Peyer's patch (tissue), 4 donors: ENCODE data around the gene DFFA. TPM values are rescaled to one million over a fixed set of nuclear protein-coding genes. Genes with fewer than 3 reads are reported as not detected.
A peak's percentile ranks its signal among the peaks of the same experiment; 100 is the strongest.

Experiments
- DNase-seq, 3 donors: peaks; one replicate each; pipeline ENCODE4 v3.0.0-alpha.2; 2017 to 2019
- H3K27ac ChIP-seq, 4 donors: fragments of 200-600 bp; sonication (generic); one replicate each; pipeline ENCODE4 v1.5.1; 2016 to 2019
- H3K27me3 ChIP-seq, 2 donors: fragments of 200-600 bp; sonication (generic); one replicate each; pipeline ENCODE4 v1.5.1; 2019
- H3K36me3 ChIP-seq, 3 donors: fragments of 200-600 bp; sonication (generic); one replicate each; pipeline ENCODE4 v1.5.1; 2016 to 2019
- H3K4me1 ChIP-seq, 4 donors: fragments of 200-600 bp; sonication (generic); one replicate each; pipeline ENCODE4 v1.5.1; 2016 to 2019
- H3K4me3 ChIP-seq, 4 donors: fragments of 200-600 bp; sonication (generic); 1 replicate in 3 of 4; 2 replicates in 1 of 4; pipeline ENCODE4 v1.5.1; 2016 to 2019; ENCODE audit warnings: mild to moderate bottlenecking in 1 of 4
- H3K9me3 ChIP-seq, 4 donors: fragments of 200-600 bp; sonication (generic); one replicate each; pipeline ENCODE4 v1.5.1; 2016 to 2019; ENCODE audit warnings: mild to moderate bottlenecking in 1 of 4
- POLR2A ChIP-seq, 2 donors: fragments of 450-650 bp; IDR thresholded peaks; one replicate each; pipeline ENCODE4 v1.5.1; 2017; ENCODE audit warnings: antibody characterized with exemption in 2 of 2, mild to moderate bottlenecking in 2 of 2, moderate library complexity in 2 of 2
- total RNA-seq, 4 donors: library from RNA; depleted of rRNA; stranded (reverse); fragments of >200 nt; gene quantifications; one replicate each; pipeline ENCODE4 v1.1.0, GENCODE V29; 2016
- TF ChIP-seq, protein P1 (sequence below), 6 experiments: fragments of 450-650 bp in 4 of 6; fragments of 200-600 bp in 2 of 6; sonication (generic) in 1 of 6; IDR thresholded peaks; one replicate each; pipeline ENCODE4 v1.5.1; 2017 to 2019; ENCODE audit warnings: antibody characterized with exemption in 6 of 6, mild to moderate bottlenecking in 3 of 6, moderate library complexity in 1 of 6

The DFFA gene
- total RNA-seq, 4 donors from 2014 or later, result 13.1 to 25.0 (median 21.9) TPM

DNA sequence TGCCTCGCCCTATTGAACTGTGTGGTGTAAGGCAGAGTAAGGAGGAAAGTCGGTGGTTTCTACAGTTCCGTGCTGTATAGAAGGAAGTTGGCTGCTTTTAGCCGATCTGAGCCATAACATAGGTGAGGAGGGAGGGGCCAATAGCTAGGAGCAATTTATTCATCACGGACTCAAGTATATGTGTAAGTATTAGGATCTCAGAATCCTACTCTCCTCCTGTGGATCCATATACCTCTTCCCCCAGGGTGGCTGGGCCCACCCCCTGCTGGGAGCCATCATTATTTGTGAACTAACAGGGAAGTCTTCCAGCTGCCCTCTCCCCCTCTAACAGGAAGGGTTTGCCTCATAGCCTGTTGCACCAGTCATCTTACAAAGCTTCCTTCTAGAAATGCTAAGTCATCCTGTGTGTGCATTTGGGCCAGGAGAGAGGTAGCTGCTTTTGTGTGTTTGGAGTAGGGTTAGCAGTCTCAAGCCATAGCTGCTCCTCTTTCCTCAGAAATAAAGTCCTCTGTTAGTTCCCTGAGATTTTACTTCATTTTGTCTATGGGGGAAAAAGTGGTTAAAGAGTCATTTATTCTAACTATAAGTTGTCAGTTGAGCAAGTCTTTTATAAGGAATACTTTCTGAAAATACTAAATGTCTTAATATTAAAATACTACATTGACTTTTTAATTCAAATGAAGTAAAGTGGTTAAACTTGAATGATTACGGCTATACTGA lies 57.0 kb downstream of the DFFA start:
- peak in 1 of 3 donors; percentile 48 for DNase-seq
- Histone ChIP-seq H3K4me1 (no peaks in the 10 kb centered on the region), H3K27ac (peak overlapping the region in 2 of 4 donors; percentile 35 to 62), H3K4me3 (no peak overlapping the region), H3K27me3 (no peaks in the 10 kb centered on the region), H3K9me3 (no peaks in the 10 kb centered on the region), H3K36me3 (peaks cover 0 to 100% (median 0%) of the 10 kb centered on the region in 3 donors)
- TF ChIP-seq, protein P1, sequence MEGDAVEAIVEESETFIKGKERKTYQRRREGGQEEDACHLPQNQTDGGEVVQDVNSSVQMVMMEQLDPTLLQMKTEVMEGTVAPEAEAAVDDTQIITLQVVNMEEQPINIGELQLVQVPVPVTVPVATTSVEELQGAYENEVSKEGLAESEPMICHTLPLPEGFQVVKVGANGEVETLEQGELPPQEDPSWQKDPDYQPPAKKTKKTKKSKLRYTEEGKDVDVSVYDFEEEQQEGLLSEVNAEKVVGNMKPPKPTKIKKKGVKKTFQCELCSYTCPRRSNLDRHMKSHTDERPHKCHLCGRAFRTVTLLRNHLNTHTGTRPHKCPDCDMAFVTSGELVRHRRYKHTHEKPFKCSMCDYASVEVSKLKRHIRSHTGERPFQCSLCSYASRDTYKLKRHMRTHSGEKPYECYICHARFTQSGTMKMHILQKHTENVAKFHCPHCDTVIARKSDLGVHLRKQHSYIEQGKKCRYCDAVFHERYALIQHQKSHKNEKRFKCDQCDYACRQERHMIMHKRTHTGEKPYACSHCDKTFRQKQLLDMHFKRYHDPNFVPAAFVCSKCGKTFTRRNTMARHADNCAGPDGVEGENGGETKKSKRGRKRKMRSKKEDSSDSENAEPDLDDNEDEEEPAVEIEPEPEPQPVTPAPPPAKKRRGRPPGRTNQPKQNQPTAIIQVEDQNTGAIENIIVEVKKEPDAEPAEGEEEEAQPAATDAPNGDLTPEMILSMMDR (IDR thresholded peaks at IDR 0.05), result no peak
- TF ChIP-seq POLR2A (IDR thresholded peaks at IDR 0.05), result no peak

DNA sequence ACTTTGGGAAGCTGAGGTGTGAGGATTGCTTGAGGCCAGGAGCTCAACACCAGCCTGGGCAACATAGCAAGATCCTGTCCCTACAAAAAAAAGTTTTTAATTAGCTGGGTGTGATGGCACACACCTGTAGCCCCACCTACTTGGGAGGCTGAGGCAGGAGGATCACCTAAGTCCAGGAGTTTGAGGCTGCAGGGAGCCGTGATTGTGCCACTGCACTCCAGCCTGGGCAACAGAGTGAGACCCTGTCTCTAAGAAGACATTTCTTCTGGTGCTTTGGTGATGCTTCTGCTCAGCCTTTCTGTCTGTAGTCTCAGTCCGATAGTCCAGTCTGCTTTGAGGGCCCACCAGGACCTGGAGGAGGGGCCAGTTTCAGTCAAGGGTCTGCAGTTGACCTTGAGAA lies 65.1 kb downstream of the DFFA start:
- Histone ChIP-seq H3K27me3 (no peaks in the 10 kb centered on the region), H3K27ac (no peak overlapping the region), H3K4me1 (no peaks in the 10 kb centered on the region), H3K36me3 (peaks cover 0 to 96% (median 0%) of the 10 kb centered on the region in 3 donors), H3K9me3 (no peaks in the 10 kb centered on the region), H3K4me3 (no peak overlapping the region)
- DNase-seq, result no peak
- TF ChIP-seq, protein P1 (IDR thresholded peaks at IDR 0.05), result no peak
- TF ChIP-seq POLR2A (IDR thresholded peaks at IDR 0.05), result no peak

Other genes with a start within 250 kb of the DFFA start
- 100 to 1,000 TPM; 111 to 186 (median 127) TPM for gene PGD, start 73.5 kb downstream of the DFFA start, total RNA-seq
- gene CENPS, start 42.1 kb downstream of the DFFA start, total RNA-seq, result 10 to 100 TPM in 2 of 4 donors, 1 to 10 TPM in 2; 6.8 to 94.1 (median 11.8) TPM
- 1 to 10 TPM in 1 of 4 donors, not detected in 3; 1.6 TPM for gene CORT, start 22.5 kb downstream of the DFFA start, total RNA-seq
- 10 to 100 TPM; 16.3 to 29.7 (median 26.2) TPM for gene PEX14, start 2.4 kb upstream of the DFFA start, total RNA-seq